Adrenal gland (tissue), 12 donors: ENCODE measurements around the gene PRKD1. TPM values are rescaled to one million over a fixed set of nuclear protein-coding genes. Genes with fewer than 3 reads are reported as not detected.

ENCODE experiments used
- DNase-seq, 7 donors: peaks; one replicate each; pipeline ENCODE4 v3.0.0-alpha.2; 2019 to 2020
- H3K27ac ChIP-seq, 5 donors: fragments of 200-600 bp; sonication (generic) in 4 of 5; 1 replicate in 3 of 5; 2 replicates in 2 of 5; pipeline versions ENCODE4 v1.5.1 to v1.8.0; 2016 to 2020; ENCODE audit warnings: mild to moderate bottlenecking in 1 of 5
- H3K27me3 ChIP-seq: fragments of 200-600 bp; 2 replicates; pipeline ENCODE4 v1.8.0; 2021
- H3K36me3 ChIP-seq, 2 donors: fragments of 200-600 bp; replicated peaks in 1 of 2; 1 replicate in 1 of 2; 2 replicates in 1 of 2; pipeline versions ENCODE4 v1.5.1 to v1.8.0; 2018 to 2022
- H3K4me1 ChIP-seq, 2 donors: fragments of 200-600 bp; replicated peaks in 1 of 2; 1 replicate in 1 of 2; 2 replicates in 1 of 2; pipeline versions ENCODE4 v1.5.1 to v1.8.0; 2018 to 2021
- H3K4me3 ChIP-seq, 4 donors: fragments of 200-600 bp; sonication (generic) in 3 of 4; one replicate each; pipeline ENCODE4 v1.5.1; 2016 to 2018
- H3K9me3 ChIP-seq, 3 donors: fragments of 200-600 bp; sonication (generic) in 1 of 3; replicated peaks in 1 of 3; 1 replicate in 2 of 3; 2 replicates in 1 of 3; pipeline versions ENCODE4 v1.5.1 to v1.8.0; 2016 to 2021
- CTCF ChIP-seq, 6 experiments: fragments of 450-650 bp in 4 of 6; fragments of 200-600 bp in 2 of 6; sonication (generic) in 1 of 6; IDR thresholded peaks; 1 replicate in 5 of 6; 2 replicates in 1 of 6; pipeline versions ENCODE4 v1.5.1 to v1.8.0; 2016 to 2021; ENCODE audit warnings: antibody characterized with exemption in 6 of 6, mild to moderate bottlenecking in 2 of 6, moderate library complexity in 1 of 6
- POLR2A ChIP-seq, 2 donors: fragments of 450-650 bp; IDR thresholded peaks; one replicate each; pipeline ENCODE4 v1.6.1; 2017; ENCODE audit warnings: antibody characterized with exemption in 2 of 2, mild to moderate bottlenecking in 2 of 2, moderate library complexity in 1 of 2
- WGBS, 4 donors: extraction: QIAGEN DNeasy Blood & Tissue Kit in 2 of 4; methylation state at CpG; one replicate each; pipeline versions ENCODE4 v1.1.5 to v1.1.7; 2013 to 2017; 5-methylcytosine and 5-hydroxymethylcytosine counted together
- intact Hi-C, 2 donors: fragments of 100-400 bp; cut with DNase I; formaldehyde crosslinking; loops; one replicate each; pipeline versions ENCODE4 v1.14.1 to v1.15.0; 2022 to 2023
- polyA plus RNA-seq, 3 donors: library from polyadenylated mRNA; stranded (reverse); fragments of 200-250 nt in 2 of 3; fragments of 350-450 nt in 1 of 3; fragmentation: Illumina TruSeq in 1 of 3; extraction: RNeasy Lipid Tissue Mini Kit (QIAGEN cat#74804) in 1 of 3; gene quantifications; one replicate each; pipeline ENCODE4 v1.2.3, GENCODE V29; 2013 to 2014
- total RNA-seq, 9 donors: library from RNA; depleted of rRNA in 4 of 9; stranded (reverse); fragments of >200 nt in 4 of 9; fragments of 120-200 nt in 1 of 9; fragmentation: NEBNext Ultra II Directional in 1 of 9; extraction: Animal tissue kit (Norgen Biotek cat#: 25700) in 1 of 9; gene quantifications; one replicate each; pipeline versions ENCODE4 v1.1.0 to v1.2.4, GENCODE V29; 2013 to 2023
- donor health status: healthy with polysubstance abuse.
- donor health status: Bipolar disorder and iron deficiency.
- donor health status: DM: yes; HTN: yes; CAD: no.
- donor health status: DM: no; HTN: no; CAD: no.
- donor health status: DM: no; HTN: no; CAD: no.
- donor health status: DM: yes; HTN: yes; CAD: no.

The PRKD1 gene
- total and polyA plus RNA-seq, 12 donors: 6.9 to 30.1 (median 22.0) TPM

GRCh38 chr14:29743531-29743930 lies 184.1 kb downstream of the PRKD1 start:
- Histone ChIP-seq H3K36me3 (no peaks in the 10 kb centered on the region), H3K27me3 (no peaks in the 10 kb centered on the region), H3K4me1 (peaks cover 25 to 47% of the 10 kb centered on the region in 2 donors), H3K27ac (no peak overlapping the region), H3K4me3 (no peak overlapping the region), H3K9me3 (no peaks in the 10 kb centered on the region)
- intact Hi-C loops: no loop called here
- WGBS, 4 donors: 33 to 70% (median 51%) methylated on average over 3 of the region's 3 CpGs
- TF ChIP-seq POLR2A (IDR thresholded peaks at IDR 0.05) (no peak), CTCF (IDR thresholded peaks at IDR 0.05) (no peak)
- DNase-seq: no peak

- TF ChIP-seq CTCF (IDR thresholded peaks at IDR 0.05): no peak
- peaks cover 25 to 47% of the 10 kb centered on the region in 2 donors for H3K4me1 ChIP-seq
- no peaks in the 10 kb centered on the region for H3K36me3 ChIP-seq
- H3K27ac ChIP-seq: peak overlapping the region; percentile 7 to 82 (median 42)
- intact Hi-C loops: no loop called here
- H3K4me3 ChIP-seq: peak overlapping the region in 1 of 4 donors; percentile 15
- WGBS, 4 donors: 11 to 52% (median 27%) methylated on average over 5 of the region's 5 CpGs
- H3K9me3 ChIP-seq: no peaks in the 10 kb centered on the region
- peak; percentile 50 to 85 (median 70) for DNase-seq
- H3K27me3 ChIP-seq: no peaks in the 10 kb centered on the region
Observed at GRCh38 chr14:29741909-29742401, 185.7 kb downstream of the PRKD1 start.

GRCh38 chr14:29740491-29740890 lies 187.2 kb downstream of the PRKD1 start:
- H3K9me3 ChIP-seq: no peaks in the 10 kb centered on the region
- peak overlapping the region in 1 of 5 donors; percentile 2 for H3K27ac ChIP-seq
- H3K36me3 ChIP-seq: no peaks in the 10 kb centered on the region
- H3K4me3 ChIP-seq: no peak overlapping the region
- TF ChIP-seq POLR2A (IDR thresholded peaks at IDR 0.05) (no peak), CTCF (IDR thresholded peaks at IDR 0.05) (no peak)
- no peaks in the 10 kb centered on the region for H3K27me3 ChIP-seq
- DNase-seq: no peak
- peaks cover 25 to 44% of the 10 kb centered on the region in 2 donors for H3K4me1 ChIP-seq
- intact Hi-C loops: no loop called here

GRCh38 chr14:29738950-29739349 lies 188.7 kb downstream of the PRKD1 start:
- H3K27ac ChIP-seq: no peak overlapping the region
- WGBS, 4 donors: 78 to 92% (median 92%) methylated on average over 1 of the region's 1 CpG
- intact Hi-C loops: no loop called here
- H3K36me3 ChIP-seq: no peaks in the 10 kb centered on the region
- no peak for DNase-seq
- H3K4me1 ChIP-seq: peaks cover 25 to 44% of the 10 kb centered on the region in 2 donors
- no peaks in the 10 kb centered on the region for H3K9me3 ChIP-seq
- TF ChIP-seq POLR2A (IDR thresholded peaks at IDR 0.05) (no peak), CTCF (IDR thresholded peaks at IDR 0.05) (no peak)
- H3K4me3 ChIP-seq: no peak overlapping the region
- no peaks in the 10 kb centered on the region for H3K27me3 ChIP-seq
